Measurements from ENCODE around the gene ZC2HC1B.
"Not testable (repeated sequence)": the region's sequence is repeated elsewhere in the genome, so short reads cannot be mapped to it uniquely, and the experiment has no call there.

Gene ZC2HC1B

DNA sequence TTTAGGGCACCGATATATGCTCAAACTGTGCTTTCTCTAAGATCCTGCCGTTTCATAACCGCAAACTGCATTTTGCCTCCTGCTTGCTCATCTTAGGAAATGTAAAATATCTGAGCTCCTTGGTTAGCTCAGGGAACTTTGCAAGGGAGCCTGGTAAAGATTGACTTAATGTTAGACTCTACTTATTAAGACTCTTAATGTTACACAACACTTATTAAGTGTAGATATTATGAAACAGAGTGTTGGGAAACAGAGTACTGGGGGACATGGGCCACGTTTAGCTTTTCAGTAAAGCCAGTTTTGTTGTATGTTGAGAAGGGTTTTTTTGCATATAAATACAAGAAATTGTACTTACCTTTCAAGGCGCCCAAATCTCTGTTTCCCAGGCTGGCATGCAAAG lies 19.2 kb upstream of the ZC2HC1B start:
- no peak for DNase-seq (ENCODE audit: low spot score)
- Mint-ChIP-seq H3K4me3 (peak overlapping the region; percentile 6), H3K9me3 (no peaks in the 10 kb centered on the region), H3K36me3 (ENCODE audit: low read depth) (peaks cover 50% of the 10 kb centered on the region), H3K4me1 (ENCODE audit: low read depth) (peaks cover 20% of the 10 kb centered on the region), H3K27me3 (ENCODE audit: low read depth) (no peaks in the 10 kb centered on the region), H3K27ac (no peak overlapping the region)

DNA sequence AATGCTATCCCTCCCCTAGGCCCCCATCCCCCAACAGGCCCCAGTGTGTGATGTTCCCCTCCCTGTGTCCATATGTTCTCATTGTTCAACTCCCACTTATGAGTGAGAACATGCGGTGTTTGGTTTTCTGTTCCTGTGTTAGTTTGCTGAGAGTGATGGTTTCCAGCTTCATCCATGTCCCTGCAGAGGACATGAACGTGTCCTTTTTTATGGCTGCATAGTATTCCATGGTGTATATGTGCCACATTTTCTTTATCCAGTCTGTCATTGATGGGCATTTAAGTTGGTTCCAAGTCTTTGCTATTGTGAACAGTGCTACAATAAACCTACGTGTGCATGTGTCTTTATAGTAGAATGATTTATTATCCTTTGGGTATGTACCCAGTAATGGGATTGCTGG lies 12.6 kb upstream of the ZC2HC1B start:
- not testable (repeated sequence) for H3K27me3 Mint-ChIP-seq (ENCODE audit: low read depth); H3K4me1 Mint-ChIP-seq (ENCODE audit: low read depth); H3K27ac Mint-ChIP-seq; DNase-seq (ENCODE audit: low spot score); H3K4me3 Mint-ChIP-seq
- Mint-ChIP-seq H3K9me3 (peaks cover 22% of the 10 kb centered on the region), H3K36me3 (ENCODE audit: low read depth) (peaks cover 93% of the 10 kb centered on the region)

DNA sequence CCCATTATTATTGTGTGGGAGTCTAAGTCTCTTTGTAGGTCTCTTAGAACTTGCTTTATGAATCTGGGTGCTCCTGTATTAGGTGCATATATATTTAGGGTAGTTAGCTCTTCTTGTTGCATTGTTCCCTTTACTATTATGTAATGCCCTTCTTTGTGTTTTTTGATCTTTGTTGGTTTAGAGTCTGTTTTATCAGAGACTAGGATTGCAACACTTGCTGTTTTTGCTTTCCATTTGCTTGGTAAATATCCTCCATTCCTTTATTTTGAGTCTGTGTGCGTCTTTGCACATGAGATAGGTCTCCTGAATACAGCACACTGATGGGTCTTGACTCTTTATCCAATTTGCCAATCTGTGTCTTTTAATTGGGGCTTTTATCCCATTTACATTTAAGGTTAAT lies 9.2 kb upstream of the ZC2HC1B start:
- peaks cover 95% of the 10 kb centered on the region for H3K36me3 Mint-ChIP-seq (ENCODE audit: low read depth)
- H3K27ac Mint-ChIP-seq; DNase-seq (ENCODE audit: low spot score); H3K4me1 Mint-ChIP-seq (ENCODE audit: low read depth); H3K27me3 Mint-ChIP-seq (ENCODE audit: low read depth); H3K4me3 Mint-ChIP-seq: not testable (repeated sequence)
- H3K9me3 Mint-ChIP-seq, result peaks cover 22% of the 10 kb centered on the region

DNA sequence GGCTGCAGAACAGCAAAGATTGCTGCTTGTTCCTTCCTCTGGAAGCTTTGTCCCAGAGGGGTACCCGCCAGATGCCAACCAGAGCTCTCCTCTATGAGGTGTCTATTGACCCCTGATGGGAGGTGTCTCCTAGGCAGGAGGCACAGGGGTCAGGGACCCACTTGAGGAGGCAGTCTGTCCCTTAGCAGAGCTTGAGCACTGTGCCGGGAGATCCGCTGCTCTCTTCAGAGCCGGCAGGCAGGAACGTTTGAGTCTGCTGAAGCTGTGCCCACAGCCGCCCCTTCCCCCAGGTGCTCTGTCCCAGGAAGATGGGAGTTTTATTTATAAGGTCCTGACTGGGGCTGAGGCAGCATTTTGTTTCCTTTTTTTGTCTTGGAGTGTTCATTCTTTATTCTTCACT lies 7.5 kb upstream of the ZC2HC1B start:
- H3K4me3 Mint-ChIP-seq; H3K4me1 Mint-ChIP-seq (ENCODE audit: low read depth); DNase-seq (ENCODE audit: low spot score); H3K27me3 Mint-ChIP-seq (ENCODE audit: low read depth); H3K27ac Mint-ChIP-seq: not testable (repeated sequence)
- H3K9me3 Mint-ChIP-seq, result peaks cover 22% of the 10 kb centered on the region
- peaks cover 88% of the 10 kb centered on the region for H3K36me3 Mint-ChIP-seq (ENCODE audit: low read depth)

DNA sequence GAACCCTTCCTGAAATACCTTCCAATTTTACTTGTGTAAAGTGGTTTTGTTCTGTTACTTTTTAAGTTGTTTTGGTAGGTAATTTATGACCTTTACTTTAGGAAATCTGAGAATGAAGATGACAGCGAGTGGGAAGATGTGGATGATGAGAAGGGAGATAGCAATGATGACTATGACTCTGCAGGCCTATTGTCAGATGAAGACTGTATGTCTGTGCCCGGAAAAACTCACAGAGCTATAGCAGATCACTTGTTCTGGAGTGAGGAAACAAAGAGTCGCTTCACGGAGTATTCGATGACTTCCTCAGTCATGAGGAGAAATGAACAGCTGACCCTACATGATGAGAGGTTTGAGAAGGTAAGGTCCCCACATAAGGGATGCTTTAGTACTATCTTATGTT lies 6.6 kb upstream of the ZC2HC1B start:
- H3K9me3 Mint-ChIP-seq, result peaks cover 15% of the 10 kb centered on the region
- peak; percentile 44 for DNase-seq (ENCODE audit: low spot score)
- H3K27ac Mint-ChIP-seq, result no peak overlapping the region
- H3K4me1 Mint-ChIP-seq (ENCODE audit: low read depth), result peaks cover 3% of the 10 kb centered on the region
- no peaks in the 10 kb centered on the region for H3K27me3 Mint-ChIP-seq (ENCODE audit: low read depth)
- H3K4me3 Mint-ChIP-seq, result no peak overlapping the region
- H3K36me3 Mint-ChIP-seq (ENCODE audit: low read depth), result peaks cover 82% of the 10 kb centered on the region

DNA sequence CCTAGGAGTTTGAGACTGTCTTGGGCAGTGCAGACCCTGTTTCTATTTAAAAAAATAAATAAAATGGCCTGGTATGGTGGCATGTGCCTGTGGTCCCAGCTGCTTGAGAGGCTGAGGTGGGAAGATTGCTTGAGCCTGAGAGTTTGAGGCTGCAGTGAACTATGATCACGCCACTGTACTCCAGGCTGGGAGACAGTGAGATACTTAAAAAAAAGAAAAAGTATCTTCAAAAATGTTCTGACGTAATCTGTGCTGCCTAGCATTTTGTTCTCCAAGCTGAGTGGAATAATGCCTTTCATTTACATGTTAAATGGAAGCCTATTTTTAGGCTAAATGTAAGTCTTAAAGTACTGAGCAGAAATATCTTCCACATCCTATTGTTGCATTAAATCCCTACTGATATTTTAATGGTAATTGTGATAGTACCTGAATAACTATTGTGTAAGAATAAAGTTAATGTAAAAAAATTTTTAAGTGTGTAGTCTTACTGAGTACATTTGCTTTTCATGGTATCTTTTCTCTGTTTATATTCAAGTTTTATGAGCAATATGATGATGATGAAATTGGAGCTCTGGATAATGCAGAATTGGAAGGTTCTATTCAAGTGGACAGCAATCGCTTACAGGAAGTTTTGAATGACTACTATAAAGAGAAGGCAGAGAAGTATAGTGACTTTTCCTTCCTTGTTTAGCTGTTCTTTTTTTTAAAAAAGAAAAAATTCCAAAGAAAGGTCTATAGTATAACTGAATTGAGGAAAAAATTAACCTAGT lies 4.2 kb upstream of the ZC2HC1B start:
- no peak overlapping the region for H3K4me3 Mint-ChIP-seq
- no peaks in the 10 kb centered on the region for H3K4me1 Mint-ChIP-seq (ENCODE audit: low read depth)
- H3K27ac Mint-ChIP-seq, result no peak overlapping the region
- peaks cover 74% of the 10 kb centered on the region for H3K36me3 Mint-ChIP-seq (ENCODE audit: low read depth)
- H3K9me3 Mint-ChIP-seq, result no peaks in the 10 kb centered on the region
- no peaks in the 10 kb centered on the region for H3K27me3 Mint-ChIP-seq (ENCODE audit: low read depth)
- no peak for DNase-seq (ENCODE audit: low spot score)

DNA sequence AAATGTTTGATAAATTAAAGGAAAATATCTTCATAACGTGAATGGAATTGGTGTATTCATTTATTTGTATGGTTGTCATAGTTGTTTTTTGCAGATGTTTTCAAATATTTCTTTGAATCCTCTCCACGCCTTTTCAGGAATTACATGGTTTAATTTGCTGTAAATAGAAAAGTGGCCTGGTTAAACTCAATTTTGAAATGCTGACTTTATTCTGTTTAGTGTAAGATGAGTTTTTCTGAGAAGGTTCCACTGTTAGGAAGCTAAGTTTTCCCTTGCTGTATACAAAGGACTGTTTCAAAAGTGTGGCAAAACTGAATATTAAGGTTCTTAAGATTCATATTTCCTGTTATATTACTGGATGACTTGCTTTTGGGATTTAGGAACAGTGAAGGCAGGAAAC lies 503 bp upstream of the ZC2HC1B start:
- Mint-ChIP-seq H3K4me3 (no peak overlapping the region), H3K9me3 (peaks cover 5% of the 10 kb centered on the region), H3K4me1 (ENCODE audit: low read depth) (no peaks in the 10 kb centered on the region), H3K27me3 (ENCODE audit: low read depth) (no peaks in the 10 kb centered on the region), H3K27ac (no peak overlapping the region), H3K36me3 (ENCODE audit: low read depth) (peaks cover 48% of the 10 kb centered on the region)
- no peak for DNase-seq (ENCODE audit: low spot score)

DNA sequence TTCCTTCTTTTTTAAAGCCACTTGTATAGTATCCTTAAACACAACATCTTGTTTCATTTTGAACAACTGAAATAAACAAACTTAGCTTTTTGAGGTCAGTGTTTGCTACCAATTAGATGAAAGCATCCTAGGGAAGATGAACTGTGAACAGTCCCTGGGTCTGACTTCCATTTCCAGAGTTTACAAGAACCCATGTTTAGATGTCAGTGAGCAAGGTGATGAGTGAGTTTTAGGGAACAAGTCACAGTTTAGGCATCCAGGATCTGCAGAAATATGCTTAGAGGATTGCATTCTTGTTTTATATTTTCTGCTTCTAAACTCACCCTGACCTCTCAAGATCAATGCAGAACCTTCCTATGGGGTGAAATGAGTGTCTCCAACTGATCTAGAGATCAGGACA lies 3.0 kb downstream of the ZC2HC1B start:
- no peaks in the 10 kb centered on the region for H3K4me1 Mint-ChIP-seq (ENCODE audit: low read depth)
- peaks cover 27% of the 10 kb centered on the region for H3K36me3 Mint-ChIP-seq (ENCODE audit: low read depth)
- H3K4me3 Mint-ChIP-seq, result no peak overlapping the region
- no peak overlapping the region for H3K27ac Mint-ChIP-seq
- peaks cover 9% of the 10 kb centered on the region for H3K9me3 Mint-ChIP-seq
- no peaks in the 10 kb centered on the region for H3K27me3 Mint-ChIP-seq (ENCODE audit: low read depth)
- DNase-seq (ENCODE audit: low spot score), result no peak

DNA sequence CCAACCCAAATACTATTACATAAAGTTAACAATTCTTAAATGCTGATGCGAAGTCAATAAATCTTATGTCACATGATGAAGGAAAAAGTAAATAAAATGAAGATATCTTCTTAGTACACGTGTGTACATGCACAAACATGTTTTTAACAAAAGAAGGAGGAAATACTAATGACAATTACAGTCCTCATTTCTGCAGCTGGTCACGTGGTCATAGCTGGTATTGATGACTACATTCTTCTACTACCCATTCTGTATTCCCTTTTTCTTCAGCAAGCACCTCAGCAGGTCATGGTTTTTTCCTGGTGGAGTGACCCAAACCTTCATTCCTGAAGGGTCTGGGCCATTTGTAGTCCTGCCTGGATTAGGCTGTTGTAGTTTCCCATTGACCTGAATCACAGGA lies 4.5 kb downstream of the ZC2HC1B start:
- H3K4me1 Mint-ChIP-seq (ENCODE audit: low read depth); H3K27ac Mint-ChIP-seq; DNase-seq (ENCODE audit: low spot score); H3K4me3 Mint-ChIP-seq; H3K27me3 Mint-ChIP-seq (ENCODE audit: low read depth): not testable (repeated sequence)
- Mint-ChIP-seq H3K36me3 (ENCODE audit: low read depth) (peaks cover 17% of the 10 kb centered on the region), H3K9me3 (peaks cover 13% of the 10 kb centered on the region)

DNA sequence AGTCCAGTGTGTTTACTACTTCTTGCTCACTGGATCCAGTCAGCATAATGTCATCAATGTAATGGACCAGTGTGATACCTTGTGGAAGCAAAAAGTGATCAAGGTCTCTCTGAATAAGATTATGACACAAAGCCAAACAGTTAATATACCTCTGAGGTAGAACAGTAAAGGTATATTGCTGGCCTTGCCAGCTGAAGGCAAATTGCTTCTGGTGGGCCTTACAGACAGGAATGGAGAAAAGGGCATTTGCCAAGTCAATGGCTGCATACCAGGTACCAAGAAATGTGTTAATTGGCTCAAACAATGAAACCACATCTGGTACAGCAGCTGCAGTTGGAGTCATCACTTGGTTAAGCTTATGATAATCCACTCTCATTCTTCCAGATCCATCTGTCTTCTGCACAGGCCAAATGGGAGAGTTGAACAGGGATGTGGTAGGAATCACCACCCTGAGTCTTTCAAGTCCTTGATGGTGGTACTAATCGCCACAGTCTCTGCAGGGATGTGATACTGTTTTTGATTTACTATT lies 7.0 kb downstream of the ZC2HC1B start:
- H3K4me1 Mint-ChIP-seq (ENCODE audit: low read depth); H3K36me3 Mint-ChIP-seq (ENCODE audit: low read depth); DNase-seq (ENCODE audit: low spot score); H3K27ac Mint-ChIP-seq; H3K27me3 Mint-ChIP-seq (ENCODE audit: low read depth); H3K4me3 Mint-ChIP-seq: not testable (repeated sequence)
- peaks cover 33% of the 10 kb centered on the region for H3K9me3 Mint-ChIP-seq

DNA sequence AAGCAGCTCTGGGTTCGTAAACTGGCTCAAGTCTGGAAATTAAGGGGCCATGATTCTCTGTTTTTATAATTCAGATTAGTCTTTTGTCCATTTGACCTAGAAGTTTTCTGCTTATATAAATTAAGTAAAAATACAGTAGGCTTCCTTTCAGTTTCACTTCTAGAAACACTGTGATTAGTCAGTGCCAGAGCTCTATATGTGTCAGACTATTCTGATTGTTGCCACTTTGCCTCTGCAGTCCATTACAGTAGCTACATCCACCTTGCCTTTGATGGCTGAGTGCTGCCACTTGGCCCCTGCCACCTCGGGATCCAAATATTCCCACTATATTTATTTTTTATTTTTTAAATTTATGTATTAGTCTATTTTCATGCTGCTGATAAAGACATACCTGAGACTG lies 7.9 kb downstream of the ZC2HC1B start:
- peaks cover 34% of the 10 kb centered on the region for H3K9me3 Mint-ChIP-seq
- DNase-seq (ENCODE audit: low spot score), result no peak
- no peak overlapping the region for H3K27ac Mint-ChIP-seq
- peaks cover 6% of the 10 kb centered on the region for H3K4me1 Mint-ChIP-seq (ENCODE audit: low read depth)
- H3K36me3 Mint-ChIP-seq (ENCODE audit: low read depth), result peaks cover 3% of the 10 kb centered on the region
- no peak overlapping the region for H3K4me3 Mint-ChIP-seq
- H3K27me3 Mint-ChIP-seq (ENCODE audit: low read depth), result no peaks in the 10 kb centered on the region

DNA sequence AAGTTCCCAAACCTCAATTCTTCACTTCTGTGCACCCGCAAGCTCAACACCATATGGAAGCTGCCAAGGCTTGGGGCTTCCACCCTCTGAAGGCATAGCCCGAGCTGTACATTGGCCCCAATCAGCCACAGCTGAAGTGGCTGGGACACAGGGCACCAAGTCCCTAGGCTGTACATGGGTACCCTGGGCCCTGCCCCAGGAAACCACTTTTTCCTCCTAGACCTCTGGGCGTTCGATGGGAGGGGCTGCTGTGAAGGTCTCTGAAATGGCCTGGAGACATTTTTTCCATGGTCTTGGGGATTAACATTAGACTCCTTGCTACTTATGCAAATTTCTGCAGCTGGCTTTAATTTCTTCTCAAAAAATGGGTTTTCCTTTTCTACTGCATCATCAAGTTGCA lies 9.3 kb downstream of the ZC2HC1B start:
- not testable (repeated sequence) for H3K27me3 Mint-ChIP-seq (ENCODE audit: low read depth)

DNA sequence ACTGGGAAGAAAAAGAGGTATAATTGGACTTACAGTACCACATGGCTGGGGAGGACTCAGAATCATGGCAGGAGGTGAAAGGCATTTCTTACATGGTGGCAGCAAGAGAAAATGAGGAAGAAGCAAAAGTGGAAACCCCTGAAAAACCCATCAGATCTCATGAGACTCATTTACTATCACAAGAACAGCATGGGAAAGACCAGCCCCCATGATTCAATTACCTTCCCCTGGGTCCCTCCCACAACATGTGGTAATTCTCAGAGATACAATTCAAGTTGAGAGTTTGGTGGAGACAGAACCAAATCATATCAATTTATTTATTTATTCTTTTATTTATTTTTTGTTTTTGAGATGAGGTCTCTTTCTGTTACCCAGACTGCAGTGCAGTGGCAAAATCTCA lies 10.2 kb downstream of the ZC2HC1B start:
- H3K36me3 Mint-ChIP-seq (ENCODE audit: low read depth); H3K4me3 Mint-ChIP-seq; H3K27me3 Mint-ChIP-seq (ENCODE audit: low read depth); DNase-seq (ENCODE audit: low spot score); H3K27ac Mint-ChIP-seq: not testable (repeated sequence)
- Mint-ChIP-seq H3K9me3 (peaks cover 31% of the 10 kb centered on the region), H3K4me1 (ENCODE audit: low read depth) (peaks cover 11% of the 10 kb centered on the region)

More for the DNA sequence above, 9.3 kb downstream of the ZC2HC1B start:
- not testable (repeated sequence) for H3K27ac Mint-ChIP-seq; DNase-seq (ENCODE audit: low spot score); H3K36me3 Mint-ChIP-seq (ENCODE audit: low read depth); H3K4me3 Mint-ChIP-seq
- peaks cover 33% of the 10 kb centered on the region for H3K9me3 Mint-ChIP-seq
- peaks cover 11% of the 10 kb centered on the region for H3K4me1 Mint-ChIP-seq (ENCODE audit: low read depth)

DNA sequence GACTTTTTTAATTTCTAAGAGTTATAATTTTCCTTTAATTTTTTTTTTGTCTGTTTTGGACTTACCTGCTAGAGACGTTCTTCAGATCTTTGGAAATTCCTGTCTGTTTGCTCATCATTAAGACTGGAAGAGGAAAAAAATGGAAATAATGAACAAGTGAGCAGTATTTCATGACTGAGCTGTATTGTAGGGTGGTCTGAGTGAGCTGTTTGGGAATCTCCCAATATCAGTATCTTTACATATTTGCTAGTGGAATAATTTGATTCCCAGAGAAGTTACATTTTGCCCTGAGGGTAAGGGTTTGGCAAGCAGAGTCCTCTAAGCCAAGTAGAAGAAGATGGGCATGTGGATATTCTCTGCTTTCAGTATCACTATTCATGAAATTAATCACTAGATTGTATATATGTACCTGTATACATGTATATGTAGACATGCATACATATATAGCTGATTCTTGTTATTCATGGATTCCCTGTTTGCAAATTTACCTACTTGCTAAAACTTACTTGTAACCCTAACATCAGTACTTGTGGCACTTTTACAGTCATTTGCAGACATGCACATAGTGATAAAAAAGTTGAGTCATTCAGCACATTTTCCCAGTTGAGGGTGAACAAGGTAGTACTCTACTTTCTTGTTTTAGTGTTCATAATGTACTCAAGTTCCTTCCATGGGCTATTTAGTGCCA lies 13.5 kb downstream of the ZC2HC1B start:
- peaks cover 3% of the 10 kb centered on the region for H3K36me3 Mint-ChIP-seq (ENCODE audit: low read depth)
- no peak overlapping the region for H3K27ac Mint-ChIP-seq
- DNase-seq (ENCODE audit: low spot score), result no peak
- no peaks in the 10 kb centered on the region for H3K27me3 Mint-ChIP-seq (ENCODE audit: low read depth)
- peaks cover 8% of the 10 kb centered on the region for H3K4me1 Mint-ChIP-seq (ENCODE audit: low read depth)
- no peak overlapping the region for H3K4me3 Mint-ChIP-seq
- H3K9me3 Mint-ChIP-seq, result peaks cover 25% of the 10 kb centered on the region
